Stimulated activated CD8-positive, alpha-beta memory T cell treated with anti-CD3 and anti-CD28 coated beads, Interleukin-7, amount 100 ng/mL, for 48 hours (primary cell): ENCODE measurements around the gene ADARB2.
"Not testable (repeated sequence)": the region's sequence is repeated elsewhere in the genome, so short reads cannot be mapped to it uniquely, and the experiment has no call there.

Experiments
- DNase-seq, 2 donors: peaks; one replicate each; pipeline ENCODE4 v3.0.0-alpha.2; 2020; ENCODE audit warnings: low read depth in 1 of 2; ENCODE audit errors: extremely low read depth in 1 of 2

ADARB2 gene

GRCh38 chr10:1249142-1249920 lies 488.0 kb downstream of the ADARB2 start:
- no peak for DNase-seq

- DNase-seq, result not testable (repeated sequence)
These were observed 489.1 kb downstream of the ADARB2 start for GRCh38 chr10:1248262-1248630.

GRCh38 chr10:1247598-1248261 lies 489.6 kb downstream of the ADARB2 start:
- no peak for DNase-seq

- no peak for DNase-seq
These were observed 492.8 kb downstream of the ADARB2 start for GRCh38 chr10:1244493-1244892.

- no peak for DNase-seq
These were observed 493.7 kb downstream of the ADARB2 start for GRCh38 chr10:1243486-1244234.

- DNase-seq, result no peak
These were observed 494.4 kb downstream of the ADARB2 start for GRCh38 chr10:1242975-1243374.

- no peak for DNase-seq
These were observed 495.1 kb downstream of the ADARB2 start for GRCh38 chr10:1241973-1242935.

- no peak for DNase-seq
These were observed 495.9 kb downstream of the ADARB2 start for GRCh38 chr10:1241322-1241890.

- DNase-seq, result no peak
These were observed 497.0 kb downstream of the ADARB2 start for GRCh38 chr10:1240341-1240775.

GRCh38 chr10:1233031-1233430 lies 504.3 kb downstream of the ADARB2 start:
- no peak for DNase-seq

- DNase-seq, result no peak
These were observed 505.0 kb downstream of the ADARB2 start for GRCh38 chr10:1232164-1232911.

- no peak for DNase-seq
These were observed 506.6 kb downstream of the ADARB2 start for GRCh38 chr10:1230592-1231275.

GRCh38 chr10:1230138-1230537 lies 507.2 kb downstream of the ADARB2 start:
- no peak for DNase-seq

GRCh38 chr10:1229574-1229973 lies 507.8 kb downstream of the ADARB2 start:
- no peak for DNase-seq

GRCh38 chr10:1229116-1229515 lies 508.2 kb downstream of the ADARB2 start:
- DNase-seq, result no peak

- DNase-seq, result no peak
These were observed 508.8 kb downstream of the ADARB2 start for GRCh38 chr10:1228467-1228975.

- DNase-seq, result no peak
These were observed 509.6 kb downstream of the ADARB2 start for GRCh38 chr10:1227510-1228402.

- DNase-seq, result not testable (repeated sequence)
These were observed 510.4 kb downstream of the ADARB2 start for GRCh38 chr10:1226907-1227306.
